ENCODE data around the gene BCKDHB. TPM values are rescaled to one million over a fixed set of nuclear protein-coding genes. Genes with fewer than 3 reads are reported as not detected.
A peak's percentile ranks its signal among the peaks of the same experiment; 100 is the strongest.

The BCKDHB gene
- total and polyA plus RNA-seq, 8 donors = 7.8 to 44.6 (median 20.3) TPM

GRCh38 chr6:80179695-80180094 lies 73.2 kb downstream of the BCKDHB start:
- peaks cover 0 to 10% (median 2%) of the 10 kb centered on the region in 4 donors for H3K36me3 ChIP-seq
- H3K27me3 ChIP-seq = no peaks in the 10 kb centered on the region
- intact Hi-C loops (cut with DNase I; ENCODE audit: low total_unique reads) = no loop called here
- DNase-seq = no peak
- H3K4me3 ChIP-seq = no peak overlapping the region
- no peaks in the 10 kb centered on the region for H3K9me3 ChIP-seq
- TF ChIP-seq POLR2A (IDR thresholded peaks at IDR 0.05) (no peak), EP300 (IDR thresholded peaks at IDR 0.05) (no peak), CTCF (IDR thresholded peaks at IDR 0.05) (no peak), POLR2AphosphoS5 (IDR thresholded peaks at IDR 0.05) (no peak)
- H3K4me1 ChIP-seq = no peaks in the 10 kb centered on the region
- 37 to 68% (median 46%) methylated on average over 1 of the region's 1 CpG for WGBS, 5 donors
- H3K27ac ChIP-seq = no peak overlapping the region

GRCh38 chr6:80181352-80182081 lies 75.0 kb downstream of the BCKDHB start:
- H3K4me3 ChIP-seq = no peak overlapping the region
- intact Hi-C loops (cut with DNase I; ENCODE audit: low total_unique reads) = no loop called here
- peak in 1 of 2 donors; percentile 10 for DNase-seq
- WGBS, 5 donors = 58 to 72% (median 67%) methylated on average over 4 of the region's 4 CpGs
- no peak for TF ChIP-seq POLR2AphosphoS5 (IDR thresholded peaks at IDR 0.05)
- TF ChIP-seq POLR2A (IDR thresholded peaks at IDR 0.05) = no peak
- no peak for TF ChIP-seq EP300 (IDR thresholded peaks at IDR 0.05)
- TF ChIP-seq CTCF (IDR thresholded peaks at IDR 0.05) = no peak
- H3K4me1 ChIP-seq = no peaks in the 10 kb centered on the region
- no peak overlapping the region for H3K27ac ChIP-seq
- peaks cover 0 to 5% (median 0%) of the 10 kb centered on the region in 4 donors for H3K36me3 ChIP-seq
- no peaks in the 10 kb centered on the region for H3K27me3 ChIP-seq
- no peaks in the 10 kb centered on the region for H3K9me3 ChIP-seq

- Histone ChIP-seq H3K27me3 (no peaks in the 10 kb centered on the region), H3K4me1 (no peaks in the 10 kb centered on the region), H3K36me3 (peaks cover 0 to 5% (median 0%) of the 10 kb centered on the region in 4 donors), H3K9me3 (no peaks in the 10 kb centered on the region), H3K27ac (no peak overlapping the region), H3K4me3 (no peak overlapping the region)
- intact Hi-C loops (cut with DNase I; ENCODE audit: low total_unique reads) = no loop called here
- WGBS, 5 donors = 61 to 82% (median 76%) methylated on average over 1 of the region's 1 CpG
- no peak for DNase-seq
- no peak for TF ChIP-seq EP300 (IDR thresholded peaks at IDR 0.05)
- TF ChIP-seq POLR2AphosphoS5 (IDR thresholded peaks at IDR 0.05) = no peak
- TF ChIP-seq CTCF (IDR thresholded peaks at IDR 0.05) = no peak
- no peak for TF ChIP-seq POLR2A (IDR thresholded peaks at IDR 0.05)
These were observed 75.8 kb downstream of the BCKDHB start for GRCh38 chr6:80182308-80182707.

- no peak overlapping the region for H3K27ac ChIP-seq
- TF ChIP-seq POLR2A (IDR thresholded peaks at IDR 0.05) (no peak), POLR2AphosphoS5 (IDR thresholded peaks at IDR 0.05) (no peak), EP300 (IDR thresholded peaks at IDR 0.05) (no peak), CTCF (IDR thresholded peaks at IDR 0.05) (no peak)
- 93 to 96% (median 93%) methylated on average over 4 of the region's 4 CpGs for WGBS, 5 donors
- DNase-seq = no peak
- H3K9me3 ChIP-seq = no peaks in the 10 kb centered on the region
- intact Hi-C loops (cut with DNase I; ENCODE audit: low total_unique reads) = no loop called here
- no peaks in the 10 kb centered on the region for H3K27me3 ChIP-seq
- H3K36me3 ChIP-seq = peaks cover 0 to under 1% (median 0%) of the 10 kb centered on the region in 4 donors
- no peak overlapping the region for H3K4me3 ChIP-seq
- no peaks in the 10 kb centered on the region for H3K4me1 ChIP-seq
These were observed 76.7 kb downstream of the BCKDHB start for GRCh38 chr6:80183019-80183795.

All from stomach (tissue), 9 donors.